GM19351 (cell line): ENCODE results near the gene FAM161B.
"Not testable (repeated sequence)": the region's sequence is repeated elsewhere in the genome, so short reads cannot be mapped to it uniquely, and the experiment has no call there.

Experiments used
- ATAC-seq: cut with Tn5 transposase; IDR thresholded peaks from one replicate; pipeline ENCODE4 v1.9.1; 2021; ENCODE audit warnings: mild to moderate bottlenecking, moderate library complexity; ENCODE audit not compliant: unreplicated experiment

FAM161B gene

GRCh38 chr14:73949752-73950734 lies at the start of gene FAM161B, which contains the start of gene COQ6:
TSS of gene FAM161B (minus strand) at chr14:73950094. CDS start at chr14:73950026, 68 bp downstream.
TSS of gene COQ6 (plus strand) at chr14:73950302. CDS start at chr14:73950333, 31 bp downstream.
- peak; percentile 82 for ATAC-seq

GRCh38 chr14:73998726-73999125 lies 48.8 kb upstream of the FAM161B start:
- ATAC-seq = no peak

- ATAC-seq = no peak
Measured at GRCh38 chr14:73997944-73998447, 48.1 kb upstream of the FAM161B start.

- no peak for ATAC-seq
Measured at GRCh38 chr14:73997108-73997943, 47.4 kb upstream of the FAM161B start.

- no peak for ATAC-seq
Measured at GRCh38 chr14:73996731-73997107, 46.8 kb upstream of the FAM161B start.

GRCh38 chr14:73995977-73996378 lies 46.1 kb upstream of the FAM161B start:
- no peak for ATAC-seq

- not testable (repeated sequence) for ATAC-seq
Measured at GRCh38 chr14:73994926-73995325, 45.0 kb upstream of the FAM161B start.

GRCh38 chr14:73991092-73991491 lies 41.2 kb upstream of the FAM161B start:
- no peak for ATAC-seq

GRCh38 chr14:73988656-73989055 lies 38.8 kb upstream of the FAM161B start:
- ATAC-seq = not testable (repeated sequence)

- no peak for ATAC-seq
Measured at GRCh38 chr14:73988065-73988464, 38.2 kb upstream of the FAM161B start.

- no peak for ATAC-seq
Measured at GRCh38 chr14:73977896-73978295, 28.0 kb upstream of the FAM161B start.

- no peak for ATAC-seq
Measured at GRCh38 chr14:73976125-73976524, 26.2 kb upstream of the FAM161B start.

- no peak for ATAC-seq
Measured at GRCh38 chr14:73973497-73973896, 23.6 kb upstream of the FAM161B start.

GRCh38 chr14:73968885-73969284 lies 19.0 kb upstream of the FAM161B start:
- no peak for ATAC-seq

- no peak for ATAC-seq
Measured at GRCh38 chr14:73965216-73965615, 15.3 kb upstream of the FAM161B start.

GRCh38 chr14:73961192-73961591 lies 11.3 kb upstream of the FAM161B start:
- ATAC-seq = no peak

- ATAC-seq = no peak
Measured at GRCh38 chr14:73958591-73958990, 8.7 kb upstream of the FAM161B start.

GRCh38 chr14:73955674-73956073 lies 5.8 kb upstream of the FAM161B start:
- no peak for ATAC-seq

- no peak for ATAC-seq
Measured at GRCh38 chr14:73953731-73954130, 3.8 kb upstream of the FAM161B start.

GRCh38 chr14:73945159-73945670 lies 4.7 kb downstream of the FAM161B start:
- ATAC-seq = no peak
